PC-9 (cell line): Measurements from ENCODE around the gene STAT4. TPM values are rescaled to one million over a fixed set of nuclear protein-coding genes. Genes with fewer than 3 reads are reported as not detected.

Source experiments
- BruUV-seq: library from RNA; stranded (reverse); fragments of 400-500 nt; replicated peaks from 2 replicates; lab custom pipeline; 2021; lab: Mats Ljungman, UMichigan
- CTCF ChIA-PET: fragments of 300-600 bp; sonication (Branson Sonifier 250); formaldehyde crosslinking; loops from one replicate; lab custom pipeline; 2022; ENCODE audit warnings: antibody characterized with exemption; lab: Charles Lee
- POLR2A ChIA-PET: fragments of 300-600 bp; sonication (Branson Sonifier 250); formaldehyde crosslinking; loops from one replicate; lab custom pipeline; 2022; ENCODE audit warnings: antibody characterized with exemption; ENCODE audit not compliant: unreplicated experiment; lab: Charles Lee
- DNase-seq, 2 experiments: peaks; one replicate each; pipeline versions ENCODE4 v3.0.0 to v3.0.0-alpha.2; 2015 to 2022; ENCODE audit warnings: mixed read lengths in 1 of 2
- H2AFZ ChIP-seq: fragments of 200-600 bp; sonication (generic); 2 replicates; pipeline ENCODE4 v1.8.1; 2017; ENCODE audit warnings: antibody characterized with exemption
- H3F3A ChIP-seq: fragments of 200-600 bp; sonication (generic); 2 replicates; pipeline ENCODE4 v1.8.1; 2017; ENCODE audit warnings: antibody characterized with exemption, mild to moderate bottlenecking, low read depth; ENCODE audit not compliant: insufficient read depth
- H3K27ac ChIP-seq: fragments of 200-600 bp; sonication (generic); 2 replicates; pipeline ENCODE4 v1.6.1; 2016; ENCODE audit warnings: mixed run types
- H3K27me3 ChIP-seq: fragments of 200-600 bp; sonication (generic); 2 replicates; pipeline ENCODE4 v1.6.1; 2016; ENCODE audit warnings: low read depth, mixed run types; ENCODE audit not compliant: insufficient read depth
- H3K36me3 ChIP-seq: fragments of 200-600 bp; sonication (generic); 2 replicates; pipeline ENCODE4 v1.6.1; 2016; ENCODE audit warnings: low read depth, mixed run types
- H3K4me1 ChIP-seq: fragments of 200-600 bp; sonication (generic); replicated peaks from 2 replicates; pipeline ENCODE4 v1.6.1; 2016; ENCODE audit warnings: mixed run types; ENCODE audit not compliant: insufficient read depth
- H3K4me2 ChIP-seq: fragments of 200-600 bp; sonication (generic); 2 replicates; pipeline ENCODE4 v1.6.1; 2017; ENCODE audit warnings: mixed run types
- H3K4me3 ChIP-seq: fragments of 200-600 bp; sonication (generic); 2 replicates; pipeline ENCODE4 v1.6.1; 2016; ENCODE audit warnings: mixed run types
- H3K79me2 ChIP-seq: fragments of 200-600 bp; sonication (generic); 2 replicates; pipeline ENCODE4 v1.6.1; 2017; ENCODE audit warnings: low read depth, mixed run types
- H3K9me2 ChIP-seq: fragments of 200-600 bp; sonication (generic); 2 replicates; pipeline ENCODE4 v1.8.1; 2017; ENCODE audit warnings: mild to moderate bottlenecking; ENCODE audit not compliant: insufficient read depth
- H3K9me3 ChIP-seq: fragments of 200-600 bp; sonication (generic); 2 replicates; pipeline ENCODE4 v1.8.1; 2016; ENCODE audit warnings: low read depth; ENCODE audit not compliant: insufficient read depth
- H4K20me1 ChIP-seq: fragments of 200-600 bp; sonication (generic); 2 replicates; pipeline ENCODE4 v1.8.1; 2017; ENCODE audit not compliant: insufficient read depth
- CTCF ChIP-seq: fragments of 200-600 bp; sonication (generic); conservative IDR thresholded peaks from 2 replicates; pipeline ENCODE4 v1.6.1; 2017; ENCODE audit warnings: mixed run types, antibody characterized with exemption, mild to moderate bottlenecking, moderate library complexity
- EZH2 ChIP-seq: fragments of 200-600 bp; sonication (generic); IDR thresholded peaks from 2 replicates; pipeline ENCODE4 v1.8.0; 2017; ENCODE audit warnings: antibody characterized with exemption, low read depth
- intact Hi-C: fragments of 100-400 bp; cut with micrococcal nuclease; formaldehyde crosslinking; loops from one replicate; pipeline ENCODE4 v1.10.0; 2022; ENCODE audit not compliant: unreplicated experiment
- total RNA-seq: library from RNA; stranded (reverse); gene quantifications from 2 replicates; pipeline ENCODE4 v1.2.3, GENCODE V29; 2021

Gene STAT4
- total RNA-seq, 1 experiment from 2014 or later = 0.70 TPM

- ChIA-PET CTCF (no interaction called here), POLR2A (no interaction called here)
- no TSS peak for BruUV-seq
- peak overlapping the region; percentile 69 for H3K4me2 ChIP-seq
- no peaks in the 10 kb centered on the region for H3K9me2 ChIP-seq
- no peaks in the 10 kb centered on the region for H3K27me3 ChIP-seq
- intact Hi-C loops = no loop called here
- no peaks in the 10 kb centered on the region for H3K36me3 ChIP-seq
- H3K27ac ChIP-seq = no peak overlapping the region
- no peaks in the 10 kb centered on the region for H3F3A ChIP-seq
- H3K4me3 ChIP-seq = peak overlapping the region; percentile 87; the same call in 1 of the 2 replicates
- no peaks in the 10 kb centered on the region for H4K20me1 ChIP-seq
- no peak overlapping the region for H2AFZ ChIP-seq
- no peaks in the 10 kb centered on the region; the same call in 1 of the 2 replicates for H3K9me3 ChIP-seq
- no peak for DNase-seq
- H3K79me2 ChIP-seq = no peaks in the 10 kb centered on the region
- TF ChIP-seq EZH2 (no peak), CTCF (no peak)
- 0 out of 2 replicates have a peak, but pooled peaks cover 11% of the 10 kb centered on the region for H3K4me1 ChIP-seq
These were observed 131.4 kb downstream of the STAT4 start for GRCh38 chr2:191019376-191019775.

- Histone ChIP-seq H4K20me1 (no peaks in the 10 kb centered on the region), H3K27ac (no peak overlapping the region), H3K79me2 (0 out of 2 replicates have a peak, but pooled peaks cover 1% of the 10 kb centered on the region), H3K9me3 (no peaks in the 10 kb centered on the region; the same call in 1 of the 2 replicates), H3K4me3 (no peak overlapping the region), H3K4me2 (no peak overlapping the region), H3K4me1 (0 out of 2 replicates have a peak, but pooled peaks cover 11% of the 10 kb centered on the region), H3F3A (no peaks in the 10 kb centered on the region), H3K36me3 (no peaks in the 10 kb centered on the region), H3K9me2 (no peaks in the 10 kb centered on the region), H2AFZ (no peak overlapping the region), H3K27me3 (no peaks in the 10 kb centered on the region)
- intact Hi-C loops = no loop called here
- ChIA-PET POLR2A (no interaction called here), CTCF (no interaction called here)
- BruUV-seq = no TSS peak
- DNase-seq = no peak
- TF ChIP-seq CTCF = no peak
- no peak for TF ChIP-seq EZH2
These were observed 132.1 kb downstream of the STAT4 start for GRCh38 chr2:191018643-191019119.

- H2AFZ ChIP-seq = no peak overlapping the region
- no peak overlapping the region for H3K4me3 ChIP-seq
- no peak overlapping the region for H3K4me2 ChIP-seq
- H4K20me1 ChIP-seq = no peaks in the 10 kb centered on the region
- no peak overlapping the region for H3K27ac ChIP-seq
- H3K9me2 ChIP-seq = no peaks in the 10 kb centered on the region
- peaks cover 11% of the 10 kb centered on the region; the same call in 1 of the 2 replicates for H3K4me1 ChIP-seq
- no TSS peak for BruUV-seq
- no peak for DNase-seq
- peaks cover 8% of the 10 kb centered on the region for H3K79me2 ChIP-seq
- CTCF ChIA-PET = no interaction called here
- no peaks in the 10 kb centered on the region for H3K27me3 ChIP-seq
- no peaks in the 10 kb centered on the region; the same call in 1 of the 2 replicates for H3K9me3 ChIP-seq
- H3K36me3 ChIP-seq = no peaks in the 10 kb centered on the region
- POLR2A ChIA-PET = no interaction called here
- no peak for TF ChIP-seq CTCF
- no peak for TF ChIP-seq EZH2
- intact Hi-C loops = no loop called here
- no peaks in the 10 kb centered on the region; the same call in 1 of the 2 replicates for H3F3A ChIP-seq
These were observed 132.7 kb downstream of the STAT4 start for GRCh38 chr2:191018048-191018447.
